HepG2 (cell line): Measurements from ENCODE around the gene ARHGAP9. TPM values are rescaled to one million over a fixed set of nuclear protein-coding genes. Genes with fewer than 3 reads are reported as not detected.

Experiments
- ARNT ChIP-seq: fragments of 450-650 bp; IDR thresholded peaks from 2 replicates; pipeline ENCODE4 v1.6.1; 2017
- CREB1 ChIP-seq, 2 experiments: fragments of 450-650 bp in 1 of 2; IDR thresholded peaks; 2 replicates each; pipeline ENCODE4 v1.6.1; 2016 to 2017; ENCODE audit warnings: control low read depth in 1 of 2, mild to moderate bottlenecking in 1 of 2, missing compliant biosample characterization in 1 of 2, missing genetic modification characterization in 1 of 2
- KLF12 ChIP-seq: sonication (generic); formaldehyde crosslinking; IDR thresholded peaks from 2 replicates; pipeline ENCODE4 v1.4.0; 2020; ENCODE audit warnings: missing genetic modification reagents, borderline replicate concordance
- ZNF143 ChIP-seq: sonication (generic); formaldehyde crosslinking; IDR thresholded peaks from 2 replicates; pipeline ENCODE4 v1.4.0; 2020; ENCODE audit warnings: missing genetic modification reagents
- ZNF333 ChIP-seq: sonication (generic); formaldehyde crosslinking; IDR thresholded peaks from 2 replicates; pipeline ENCODE4 v1.4.0; 2020; ENCODE audit warnings: mild to moderate bottlenecking, missing genetic modification reagents, borderline replicate concordance
- ZNF501 ChIP-seq: sonication (generic); formaldehyde crosslinking; IDR thresholded peaks from 2 replicates; pipeline ENCODE4 v1.5.1; 2020; ENCODE audit warnings: mild to moderate bottlenecking, moderate library complexity, missing genetic modification reagents
- ZNF572 ChIP-seq: sonication (generic); formaldehyde crosslinking; IDR thresholded peaks from 2 replicates; pipeline ENCODE4 v1.5.1; 2020; ENCODE audit warnings: mild to moderate bottlenecking, missing genetic modification reagents
- ZNF709 ChIP-seq: sonication (generic); formaldehyde crosslinking; IDR thresholded peaks from 2 replicates; pipeline ENCODE4 v1.5.0; 2020; ENCODE audit warnings: mild to moderate bottlenecking, missing genetic modification reagents
- ZNF772 ChIP-seq: sonication (generic); formaldehyde crosslinking; IDR thresholded peaks from 2 replicates; pipeline ENCODE4 v1.5.0; 2020; ENCODE audit warnings: mild to moderate bottlenecking, missing genetic modification reagents
- ZNF777 ChIP-seq: sonication (generic); formaldehyde crosslinking; IDR thresholded peaks from 2 replicates; pipeline ENCODE4 v1.4.0; 2020; ENCODE audit warnings: missing genetic modification reagents
- polyA plus RNA-seq, 8 experiments: library from polyadenylated mRNA; depleted of rRNA in 3 of 8; stranded (reverse) in 7 of 8; unstranded in 1 of 8; fragments of >200 nt; fragmentation: Illumina TruSeq in 4 of 8; extraction: Trizol in 4 of 8; gene quantifications; 2 replicates each; pipeline versions ENCODE4 v1.2.1 to v1.2.3, GENCODE V29; 2011 to 2016; ENCODE audit warnings: low read depth in 4 of 8, missing spikeins in 1 of 8, mixed read lengths in 1 of 8; ENCODE audit not compliant: insufficient read depth in 1 of 8
- total RNA-seq, 5 experiments: library from RNA; depleted of rRNA; stranded (reverse); fragments of >200 nt; fragmentation: Illumina TruSeq; extraction: Trizol; gene quantifications; 2 replicates each; pipeline ENCODE4 v1.2.3, GENCODE V29; 2016; ENCODE audit warnings: low read depth in 1 of 5
- TF ChIP-seq, protein P1 (sequence below): sonication (generic); formaldehyde crosslinking; IDR thresholded peaks from 2 replicates; pipeline ENCODE4 v1.4.0; 2020; ENCODE audit warnings: missing genetic modification reagents
- TF ChIP-seq, protein P2 (sequence below), 2 experiments: sonication (generic) in 1 of 2; formaldehyde crosslinking in 1 of 2; IDR thresholded peaks; 2 replicates each; pipeline versions ENCODE4 v1.5.1 to v1.6.1; 2011 to 2020; ENCODE audit warnings: borderline replicate concordance in 1 of 2, low read depth in 1 of 2, low read length in 1 of 2, mild to moderate bottlenecking in 1 of 2, missing genetic modification reagents in 1 of 2, moderate library complexity in 1 of 2
- TF ChIP-seq, protein P3 (sequence below): sonication (generic); formaldehyde crosslinking; IDR thresholded peaks from 2 replicates; pipeline ENCODE4 v1.8.1; 2023; ENCODE audit warnings: mild to moderate bottlenecking, moderate library complexity, missing genetic modification reagents
- TF ChIP-seq, protein P4 (sequence below): sonication (generic); formaldehyde crosslinking; IDR thresholded peaks from 2 replicates; pipeline ENCODE4 v1.5.0; 2020; ENCODE audit warnings: mild to moderate bottlenecking, missing genetic modification reagents, borderline replicate concordance
- TF ChIP-seq, protein P5 (sequence below): IDR thresholded peaks from 2 replicates; pipeline ENCODE4 v1.6.1; 2016; ENCODE audit warnings: missing biosample characterization, missing genetic modification reagents, low read depth

ARHGAP9 gene
- total and polyA plus RNA-seq, 2 of the 13 experiments (the other 11 are each of a cell fraction or from before 2014, with no cell fraction given), result 0.18 to 1.2 TPM

DNA sequence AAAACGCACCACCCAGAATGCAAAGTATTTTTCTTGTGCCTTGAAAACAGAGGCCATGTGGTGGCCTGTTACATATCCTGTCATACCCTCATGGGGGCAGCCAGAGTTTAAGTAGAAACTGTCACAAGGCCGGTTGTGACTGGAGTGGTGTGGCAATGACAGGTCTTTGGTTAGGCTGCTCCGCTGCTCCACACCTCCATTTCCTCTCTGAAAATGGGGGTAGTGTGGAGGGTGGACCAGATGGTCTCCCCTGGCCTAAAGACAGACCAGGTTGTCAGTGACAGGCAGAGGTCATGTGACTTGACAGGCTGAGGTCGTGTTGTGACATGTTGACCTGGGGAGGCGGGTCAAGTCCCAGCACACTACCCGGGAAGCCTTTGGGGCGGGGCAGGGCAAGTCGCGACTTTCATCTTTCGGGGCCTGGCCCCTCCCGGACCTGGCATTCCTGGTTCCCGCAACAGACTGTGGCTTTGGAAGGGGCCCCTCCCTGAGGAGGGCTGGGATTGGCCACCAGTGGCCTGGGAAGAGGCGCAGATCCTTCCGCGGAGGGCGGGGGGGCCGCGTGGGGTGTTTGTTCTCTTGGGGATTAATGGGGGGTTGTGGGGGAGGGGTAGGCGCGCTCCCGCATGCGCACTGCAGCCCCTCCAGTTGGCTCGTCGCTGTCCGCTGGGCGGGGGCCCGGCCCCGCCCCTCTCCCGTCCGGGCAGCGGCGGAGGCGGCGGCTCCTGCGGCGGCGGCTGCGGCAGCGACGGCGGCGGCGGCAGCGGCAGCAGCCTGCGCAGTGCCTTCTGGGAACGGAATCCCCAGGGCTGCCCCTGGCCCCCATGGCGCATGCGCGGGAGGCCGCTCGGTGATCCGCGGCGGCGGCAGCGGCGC, 42.6 kb upstream of the ARHGAP9 start, which contains the start of gene MBD6 (continued):
- TF ChIP-seq, protein P1, sequence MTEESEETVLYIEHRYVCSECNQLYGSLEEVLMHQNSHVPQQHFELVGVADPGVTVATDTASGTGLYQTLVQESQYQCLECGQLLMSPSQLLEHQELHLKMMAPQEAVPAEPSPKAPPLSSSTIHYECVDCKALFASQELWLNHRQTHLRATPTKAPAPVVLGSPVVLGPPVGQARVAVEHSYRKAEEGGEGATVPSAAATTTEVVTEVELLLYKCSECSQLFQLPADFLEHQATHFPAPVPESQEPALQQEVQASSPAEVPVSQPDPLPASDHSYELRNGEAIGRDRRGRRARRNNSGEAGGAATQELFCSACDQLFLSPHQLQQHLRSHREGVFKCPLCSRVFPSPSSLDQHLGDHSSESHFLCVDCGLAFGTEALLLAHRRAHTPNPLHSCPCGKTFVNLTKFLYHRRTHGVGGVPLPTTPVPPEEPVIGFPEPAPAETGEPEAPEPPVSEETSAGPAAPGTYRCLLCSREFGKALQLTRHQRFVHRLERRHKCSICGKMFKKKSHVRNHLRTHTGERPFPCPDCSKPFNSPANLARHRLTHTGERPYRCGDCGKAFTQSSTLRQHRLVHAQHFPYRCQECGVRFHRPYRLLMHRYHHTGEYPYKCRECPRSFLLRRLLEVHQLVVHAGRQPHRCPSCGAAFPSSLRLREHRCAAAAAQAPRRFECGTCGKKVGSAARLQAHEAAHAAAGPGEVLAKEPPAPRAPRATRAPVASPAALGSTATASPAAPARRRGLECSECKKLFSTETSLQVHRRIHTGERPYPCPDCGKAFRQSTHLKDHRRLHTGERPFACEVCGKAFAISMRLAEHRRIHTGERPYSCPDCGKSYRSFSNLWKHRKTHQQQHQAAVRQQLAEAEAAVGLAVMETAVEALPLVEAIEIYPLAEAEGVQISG (CRISPR knock-in tag), result peak; percentile 73
- TF ChIP-seq CREB1 (IDR thresholded peaks at IDR 0.05) (no peak), CREB1 (CRISPR knock-in tag; IDR thresholded peaks at IDR 0.05) (peak; percentile 37; the same call in 1 of the 2 replicates), ZNF333 (CRISPR knock-in tag) (peak; percentile 49; the same call in 1 of the 2 replicates), ZNF572 (CRISPR knock-in tag) (no peak), ZNF777 (CRISPR knock-in tag) (peak; percentile 40; the same call in 1 of the 2 replicates), ZNF501 (CRISPR knock-in tag) (0 out of 2 replicates have a peak, but pooled peaks have one; percentile 58), ARNT (no peak), KLF12 (peak; percentile 81), ZNF709 (peak; percentile 52; the same call in 1 of the 2 replicates), ZNF143 (peak; percentile 77), ZNF772 (CRISPR knock-in tag) (0 out of 2 replicates have a peak, but pooled peaks have one; percentile 20)
- TF ChIP-seq, protein P2, sequence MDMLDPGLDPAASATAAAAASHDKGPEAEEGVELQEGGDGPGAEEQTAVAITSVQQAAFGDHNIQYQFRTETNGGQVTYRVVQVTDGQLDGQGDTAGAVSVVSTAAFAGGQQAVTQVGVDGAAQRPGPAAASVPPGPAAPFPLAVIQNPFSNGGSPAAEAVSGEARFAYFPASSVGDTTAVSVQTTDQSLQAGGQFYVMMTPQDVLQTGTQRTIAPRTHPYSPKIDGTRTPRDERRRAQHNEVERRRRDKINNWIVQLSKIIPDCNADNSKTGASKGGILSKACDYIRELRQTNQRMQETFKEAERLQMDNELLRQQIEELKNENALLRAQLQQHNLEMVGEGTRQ (IDR thresholded peaks at IDR 0.05; ENCODE audit: low read depth, low read length), result peak; percentile 83
- TF ChIP-seq, protein P2 (CRISPR knock-in tag; IDR thresholded peaks at IDR 0.05; ENCODE audit: borderline replicate concordance), result peak; percentile 85; the same call in 1 of the 2 replicates
- TF ChIP-seq, protein P3, sequence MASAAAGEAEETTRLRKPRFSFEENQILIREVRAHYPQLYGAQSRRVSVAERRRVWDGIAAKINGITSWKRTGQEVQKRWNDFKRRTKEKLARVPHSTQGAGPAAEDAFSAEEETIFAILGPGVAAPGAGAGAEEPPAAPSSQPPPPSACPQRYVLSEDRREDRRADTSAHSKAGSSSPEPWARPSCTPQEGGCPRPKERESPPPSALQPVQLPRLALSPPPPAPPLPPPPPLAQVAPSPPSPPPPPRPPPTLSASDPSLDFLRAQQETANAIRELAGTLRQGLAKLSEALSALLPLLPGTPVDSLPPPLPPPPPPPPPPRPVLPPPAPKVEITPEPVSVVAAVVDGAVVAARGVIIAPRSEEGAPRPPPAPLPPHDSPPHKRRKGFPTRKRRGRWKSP (CRISPR knock-in tag), result peak; percentile 49; the same call in 1 of the 2 replicates
- TF ChIP-seq, protein P4, sequence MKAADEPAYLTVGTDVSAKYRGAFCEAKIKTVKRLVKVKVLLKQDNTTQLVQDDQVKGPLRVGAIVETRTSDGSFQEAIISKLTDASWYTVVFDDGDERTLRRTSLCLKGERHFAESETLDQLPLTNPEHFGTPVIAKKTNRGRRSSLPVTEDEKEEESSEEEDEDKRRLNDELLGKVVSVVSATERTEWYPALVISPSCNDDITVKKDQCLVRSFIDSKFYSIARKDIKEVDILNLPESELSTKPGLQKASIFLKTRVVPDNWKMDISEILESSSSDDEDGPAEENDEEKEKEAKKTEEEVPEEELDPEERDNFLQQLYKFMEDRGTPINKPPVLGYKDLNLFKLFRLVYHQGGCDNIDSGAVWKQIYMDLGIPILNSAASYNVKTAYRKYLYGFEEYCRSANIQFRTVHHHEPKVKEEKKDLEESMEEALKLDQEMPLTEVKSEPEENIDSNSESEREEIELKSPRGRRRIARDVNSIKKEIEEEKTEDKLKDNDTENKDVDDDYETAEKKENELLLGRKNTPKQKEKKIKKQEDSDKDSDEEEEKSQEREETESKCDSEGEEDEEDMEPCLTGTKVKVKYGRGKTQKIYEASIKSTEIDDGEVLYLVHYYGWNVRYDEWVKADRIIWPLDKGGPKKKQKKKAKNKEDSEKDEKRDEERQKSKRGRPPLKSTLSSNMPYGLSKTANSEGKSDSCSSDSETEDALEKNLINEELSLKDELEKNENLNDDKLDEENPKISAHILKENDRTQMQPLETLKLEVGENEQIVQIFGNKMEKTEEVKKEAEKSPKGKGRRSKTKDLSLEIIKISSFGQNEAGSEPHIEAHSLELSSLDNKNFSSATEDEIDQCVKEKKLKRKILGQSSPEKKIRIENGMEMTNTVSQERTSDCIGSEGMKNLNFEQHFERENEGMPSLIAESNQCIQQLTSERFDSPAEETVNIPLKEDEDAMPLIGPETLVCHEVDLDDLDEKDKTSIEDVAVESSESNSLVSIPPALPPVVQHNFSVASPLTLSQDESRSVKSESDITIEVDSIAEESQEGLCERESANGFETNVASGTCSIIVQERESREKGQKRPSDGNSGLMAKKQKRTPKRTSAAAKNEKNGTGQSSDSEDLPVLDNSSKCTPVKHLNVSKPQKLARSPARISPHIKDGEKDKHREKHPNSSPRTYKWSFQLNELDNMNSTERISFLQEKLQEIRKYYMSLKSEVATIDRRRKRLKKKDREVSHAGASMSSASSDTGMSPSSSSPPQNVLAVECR (CRISPR knock-in tag), result peak; percentile 97
- TF ChIP-seq, protein P5, sequence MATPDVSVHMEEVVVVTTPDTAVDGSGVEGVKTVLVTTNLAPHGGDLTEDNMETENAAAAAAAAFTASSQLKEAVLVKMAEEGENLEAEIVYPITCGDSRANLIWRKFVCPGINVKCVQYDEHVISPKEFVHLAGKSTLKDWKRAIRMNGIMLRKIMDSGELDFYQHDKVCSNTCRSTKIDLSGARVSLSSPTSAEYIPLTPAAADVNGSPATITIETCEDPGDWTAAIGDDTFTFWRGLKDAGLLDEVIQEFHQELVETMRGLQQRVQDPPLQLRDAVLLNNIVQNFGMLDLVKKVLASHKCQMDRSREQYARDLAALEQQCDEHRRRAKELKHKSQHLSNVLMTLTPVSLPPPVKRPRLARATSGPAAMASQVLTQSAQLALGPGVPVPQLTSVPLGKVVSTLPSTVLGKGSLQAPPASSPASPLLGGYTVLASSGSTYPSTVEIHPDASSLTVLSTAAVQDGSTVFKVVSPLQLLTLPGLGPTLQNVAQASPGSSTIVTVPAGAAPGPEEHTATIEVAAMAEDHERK (CRISPR knock-in tag), result no peak
